Lung (tissue), 12 donors: ENCODE data around the gene SAMD9L. TPM values are rescaled to one million over a fixed set of nuclear protein-coding genes. Genes with fewer than 3 reads are reported as not detected.

ENCODE experiments used
- ATAC-seq: fragments of 200-7000 bp; cut with Tn5 transposase; one replicate; pipeline ENCODE4 v1.9.1; 2020; ENCODE audit warnings: moderate number of reproducible peaks; ENCODE audit not compliant: insufficient read depth, low FRiP score
- DNase-seq, 3 donors: peaks; one replicate each; pipeline ENCODE4 v3.0.0-alpha.2; 2013 to 2017
- H3K27ac ChIP-seq, 2 donors: one replicate each; pipeline ENCODE4 v1.5.1; 2013; ENCODE audit warnings: mild to moderate bottlenecking in 2 of 2, moderate library complexity in 2 of 2, control low read depth in 1 of 2, inconsistent platforms in 1 of 2, low read depth in 1 of 2, low read length in 1 of 2
- H3K27me3 ChIP-seq, 3 donors: one replicate each; pipeline ENCODE4 v1.5.1; 2013; ENCODE audit warnings: low read length in 2 of 3; ENCODE audit not compliant: control insufficient read depth in 3 of 3, insufficient read depth in 3 of 3
- H3K36me3 ChIP-seq, 4 donors: one replicate each; pipeline ENCODE4 v1.5.1; 2013; ENCODE audit warnings: low read length in 4 of 4, mild to moderate bottlenecking in 1 of 4, moderate library complexity in 1 of 4; ENCODE audit not compliant: control insufficient read depth in 4 of 4, insufficient read depth in 4 of 4
- H3K4me1 ChIP-seq, 5 donors: one replicate each; pipeline ENCODE4 v1.5.1; 2013; ENCODE audit warnings: low read length in 5 of 5, mild to moderate bottlenecking in 2 of 5, moderate library complexity in 1 of 5; ENCODE audit not compliant: control insufficient read depth in 5 of 5, insufficient read depth in 5 of 5
- H3K4me3 ChIP-seq: one replicate; pipeline ENCODE4 v1.5.1; 2013; ENCODE audit warnings: mild to moderate bottlenecking, control low read depth, moderate library complexity
- H3K9ac ChIP-seq, 2 donors: one replicate each; pipeline ENCODE4 v1.5.1; 2013; ENCODE audit warnings: low read length in 2 of 2, control low read depth in 1 of 2; ENCODE audit not compliant: insufficient read depth in 1 of 2
- H3K9me3 ChIP-seq, 4 donors: one replicate each; pipeline ENCODE4 v1.5.1; 2013; ENCODE audit warnings: low read length in 3 of 4, mild to moderate bottlenecking in 1 of 4, moderate library complexity in 1 of 4; ENCODE audit not compliant: control insufficient read depth in 4 of 4, insufficient read depth in 3 of 4
- WGBS, 2 donors: extraction: QIAGEN DNeasy Blood & Tissue Kit; methylation state at CpG; one replicate each; pipeline ENCODE4 v1.1.7; 2013; 5-methylcytosine and 5-hydroxymethylcytosine counted together
- polyA plus RNA-seq, 2 donors: library from polyadenylated mRNA; stranded (reverse); fragments of 200-250 nt; gene quantifications; one replicate each; pipeline ENCODE4 v1.2.1, GENCODE V29; 2013
- total RNA-seq, 2 donors: library from RNA; depleted of rRNA in 1 of 2; stranded (reverse); fragments of >200 nt in 1 of 2; gene quantifications; one replicate each; pipeline ENCODE4 v1.2.1, GENCODE V29; 2014 to 2021
- TF ChIP-seq, protein P1 (sequence below): IDR thresholded peaks from 2 replicates; pipeline ENCODE4 v1.5.1; 2012; ENCODE audit warnings: mild to moderate bottlenecking; ENCODE audit errors: control extremely low read depth, extremely low read depth
- donor health status: control.
- donor health status: control.
- donor health status: Bipolar disorder and iron deficiency.
- donor health status: healthy.
- donor health status: DM: yes; HTN: yes; CAD: no.

SAMD9L gene
- total and polyA plus RNA-seq, 4 donors, result 6.4 to 23.9 (median 18.5) TPM

- ATAC-seq (no peak), DNase-seq (no peak)
- H3K4me3 ChIP-seq, result no peak overlapping the region
- peaks cover 4 to 22% (median 15%) of the 10 kb centered on the region in 4 donors for H3K36me3 ChIP-seq
- no peaks in the 10 kb centered on the region for H3K27me3 ChIP-seq
- WGBS, 2 donors, result 25 to 37% methylated on average over 5 of the region's 5 CpGs
- peaks cover 0 to 2% (median 0%) of the 10 kb centered on the region in 4 donors for H3K9me3 ChIP-seq
- peaks cover 0 to 26% (median 5%) of the 10 kb centered on the region in 5 donors for H3K4me1 ChIP-seq
- peak overlapping the region in 1 of 2 donors; percentile 52 for H3K9ac ChIP-seq
- H3K27ac ChIP-seq, result peak overlapping the region; percentile 3 to 81
- TF ChIP-seq, protein P1, sequence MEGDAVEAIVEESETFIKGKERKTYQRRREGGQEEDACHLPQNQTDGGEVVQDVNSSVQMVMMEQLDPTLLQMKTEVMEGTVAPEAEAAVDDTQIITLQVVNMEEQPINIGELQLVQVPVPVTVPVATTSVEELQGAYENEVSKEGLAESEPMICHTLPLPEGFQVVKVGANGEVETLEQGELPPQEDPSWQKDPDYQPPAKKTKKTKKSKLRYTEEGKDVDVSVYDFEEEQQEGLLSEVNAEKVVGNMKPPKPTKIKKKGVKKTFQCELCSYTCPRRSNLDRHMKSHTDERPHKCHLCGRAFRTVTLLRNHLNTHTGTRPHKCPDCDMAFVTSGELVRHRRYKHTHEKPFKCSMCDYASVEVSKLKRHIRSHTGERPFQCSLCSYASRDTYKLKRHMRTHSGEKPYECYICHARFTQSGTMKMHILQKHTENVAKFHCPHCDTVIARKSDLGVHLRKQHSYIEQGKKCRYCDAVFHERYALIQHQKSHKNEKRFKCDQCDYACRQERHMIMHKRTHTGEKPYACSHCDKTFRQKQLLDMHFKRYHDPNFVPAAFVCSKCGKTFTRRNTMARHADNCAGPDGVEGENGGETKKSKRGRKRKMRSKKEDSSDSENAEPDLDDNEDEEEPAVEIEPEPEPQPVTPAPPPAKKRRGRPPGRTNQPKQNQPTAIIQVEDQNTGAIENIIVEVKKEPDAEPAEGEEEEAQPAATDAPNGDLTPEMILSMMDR, result no peak
These were observed 1.6 kb downstream of the SAMD9L start for GRCh38 chr7:93146472-93147141.

DNA sequence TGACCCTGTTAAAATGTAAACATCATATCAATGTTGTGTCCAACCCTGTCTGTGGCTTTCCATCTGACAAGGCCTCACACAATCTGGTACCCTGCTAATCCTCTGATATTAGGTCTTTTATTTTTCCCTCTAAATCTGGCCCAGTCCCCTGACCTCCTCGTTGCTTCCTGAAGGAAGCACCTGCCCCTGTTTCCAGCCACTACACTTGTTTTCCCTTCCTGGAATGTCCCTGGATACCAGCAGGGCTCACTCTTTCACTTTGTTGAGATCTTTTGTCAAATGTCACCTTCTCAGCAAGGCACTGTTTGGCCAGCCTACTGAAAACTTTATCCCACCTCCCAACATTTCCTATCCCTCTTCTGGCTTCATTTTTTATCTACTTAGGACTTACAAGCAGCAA, 2.1 kb downstream of the SAMD9L start:
- peak in 2 of 3 donors; percentile 17 to 37 for DNase-seq
- Histone ChIP-seq H3K4me1 (peaks cover 0 to 26% (median 5%) of the 10 kb centered on the region in 5 donors), H3K27ac (no peak overlapping the region), H3K36me3 (peaks cover 4 to 22% (median 16%) of the 10 kb centered on the region in 4 donors), H3K27me3 (no peaks in the 10 kb centered on the region), H3K9ac (no peak overlapping the region), H3K9me3 (peaks cover 0 to 2% (median 0%) of the 10 kb centered on the region in 4 donors), H3K4me3 (no peak overlapping the region)
- ATAC-seq, result no peak
- 16 to 17% methylated on average over 1 of the region's 1 CpG for WGBS, 2 donors
- TF ChIP-seq, protein P1, result no peak

DNA sequence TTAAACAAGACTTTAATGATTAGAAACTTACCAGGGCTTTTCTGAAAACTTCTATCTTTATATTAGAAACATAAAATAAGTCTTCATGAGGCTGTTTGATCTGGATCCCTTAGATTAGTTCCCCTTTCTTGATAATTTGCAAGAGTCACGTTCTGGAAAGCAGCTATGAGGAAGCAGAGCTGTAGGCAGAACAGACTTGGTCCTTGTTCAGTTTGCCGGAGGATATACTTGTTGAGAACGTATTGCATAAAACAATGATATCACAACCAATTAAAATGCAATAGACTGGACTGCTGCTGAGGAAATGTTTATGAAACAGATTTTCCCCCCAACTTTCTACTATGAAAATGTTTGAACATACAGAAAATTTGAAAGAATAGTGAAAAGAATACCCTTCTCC, 2.8 kb downstream of the SAMD9L start:
- Histone ChIP-seq H3K36me3 (peaks cover 4 to 22% (median 22%) of the 10 kb centered on the region in 4 donors), H3K27me3 (no peaks in the 10 kb centered on the region), H3K27ac (no peak overlapping the region), H3K9ac (no peak overlapping the region), H3K4me3 (no peak overlapping the region), H3K9me3 (peaks cover 0 to 2% (median 0%) of the 10 kb centered on the region in 4 donors), H3K4me1 (peaks cover 0 to 26% (median 5%) of the 10 kb centered on the region in 5 donors)
- peak in 2 of 3 donors; percentile 61 to 82 for DNase-seq
- TF ChIP-seq, protein P1, result no peak
- 11 to 46% methylated on average over 3 of the region's 3 CpGs for WGBS, 2 donors
- no peak for ATAC-seq
